ENCODE measurements around the gene SNRPA.

Gene SNRPA

GRCh38 chr19:40803857-40804782 lies 53.1 kb downstream of the SNRPA start:
- TF ChIP-seq RAD21 (IDR thresholded peaks at IDR 0.05; ENCODE audit: low read depth), result no peak
- TF ChIP-seq TEAD4 (IDR thresholded peaks at IDR 0.05), result no peak
- no peak for TF ChIP-seq CEBPB (IDR thresholded peaks at IDR 0.05)
- no peak for TF ChIP-seq FOXM1 (IDR thresholded peaks at IDR 0.05; ENCODE audit: borderline replicate concordance, low read depth)
- TF ChIP-seq USF1 (IDR thresholded peaks at IDR 0.05), result no peak
- TF ChIP-seq EP300 (IDR thresholded peaks at IDR 0.05; ENCODE audit: borderline replicate concordance), result no peak
- TF ChIP-seq CREB1 (IDR thresholded peaks at IDR 0.05; ENCODE audit: low read depth), result no peak
- TF ChIP-seq MAX (IDR thresholded peaks at IDR 0.05), result no peak
- TF ChIP-seq EGR1 (IDR thresholded peaks at IDR 0.05), result no peak
- no peak; the same call in 1 of the 2 replicates for TF ChIP-seq NFIC (IDR thresholded peaks at IDR 0.05)
- no peak for TF ChIP-seq YY1 (IDR thresholded peaks at IDR 0.05; ENCODE audit: low read depth)
- TF ChIP-seq ZBTB7A (IDR thresholded peaks at IDR 0.05; ENCODE audit: low read depth), result no peak
- no peak for TF ChIP-seq TCF12 (IDR thresholded peaks at IDR 0.05; ENCODE audit: low read depth)
- no peak for TF ChIP-seq REST (IDR thresholded peaks at IDR 0.05; ENCODE audit: low read depth)

GRCh38 chr19:40804783-40805242 lies 53.8 kb downstream of the SNRPA start:
- TF ChIP-seq REST (IDR thresholded peaks at IDR 0.05; ENCODE audit: low read depth) (no peak), EGR1 (IDR thresholded peaks at IDR 0.05) (no peak), YY1 (IDR thresholded peaks at IDR 0.05; ENCODE audit: low read depth) (no peak), CEBPB (IDR thresholded peaks at IDR 0.05) (no peak), TCF12 (IDR thresholded peaks at IDR 0.05; ENCODE audit: low read depth) (no peak), USF1 (IDR thresholded peaks at IDR 0.05) (no peak), ZBTB7A (IDR thresholded peaks at IDR 0.05; ENCODE audit: low read depth) (no peak), MAX (IDR thresholded peaks at IDR 0.05) (no peak), TAF1 (IDR thresholded peaks at IDR 0.05; ENCODE audit: low read depth) (no peak), NFIC (IDR thresholded peaks at IDR 0.05) (no peak), CREB1 (IDR thresholded peaks at IDR 0.05; ENCODE audit: low read depth) (no peak), EP300 (IDR thresholded peaks at IDR 0.05; ENCODE audit: borderline replicate concordance) (no peak), FOXM1 (IDR thresholded peaks at IDR 0.05; ENCODE audit: borderline replicate concordance, low read depth) (no peak), RAD21 (IDR thresholded peaks at IDR 0.05; ENCODE audit: low read depth) (no peak), TEAD4 (IDR thresholded peaks at IDR 0.05) (no peak)

- TF ChIP-seq EP300 (IDR thresholded peaks at IDR 0.05; ENCODE audit: borderline replicate concordance) (no peak), REST (IDR thresholded peaks at IDR 0.05; ENCODE audit: low read depth) (no peak), EGR1 (IDR thresholded peaks at IDR 0.05) (no peak), CEBPB (IDR thresholded peaks at IDR 0.05) (no peak)
Measured at GRCh38 chr19:40805258-40805868, 54.4 kb downstream of the SNRPA start.

Measured in Ishikawa (cell line).